CD4-positive, alpha-beta memory T cell (primary cell): ENCODE data around the gene THSD1. TPM values are rescaled to one million over a fixed set of nuclear protein-coding genes. Genes with fewer than 3 reads are reported as not detected.
A peak's percentile ranks its signal among the peaks of the same experiment; 100 is the strongest.

Experiments
- CTCF ChIA-PET: fragments of 350-600 bp; sonication (Branson Sonifier 250); formaldehyde crosslinking; loops from one replicate; lab custom pipeline; 2021; ENCODE audit warnings: inconsistent platforms; ENCODE audit not compliant: partially characterized antibody; lab: Charles Lee
- POLR2A ChIA-PET: fragments of 350-600 bp; sonication (Branson Sonifier 250); formaldehyde crosslinking; loops from one replicate; lab custom pipeline; 2021; ENCODE audit not compliant: partially characterized antibody; lab: Charles Lee
- DNase-seq, 5 donors: peaks; one replicate each; pipeline versions ENCODE4 v3.0.0 to v3.0.0-alpha.2; 2020 to 2022; ENCODE audit warnings: mixed read lengths in 1 of 5
- H3K27ac ChIP-seq: one replicate; pipeline ENCODE4 v1.7.0; 2013; ENCODE audit warnings: low read depth, low read length
- H3K27me3 ChIP-seq: 2 replicates; pipeline ENCODE4 v1.7.0; 2013; ENCODE audit warnings: mild to moderate bottlenecking, low read length, moderate library complexity; ENCODE audit not compliant: insufficient read depth
- H3K36me3 ChIP-seq: 2 replicates; pipeline ENCODE4 v1.7.0; 2013; ENCODE audit warnings: mild to moderate bottlenecking, low read length, moderate library complexity; ENCODE audit not compliant: insufficient read depth
- H3K4me1 ChIP-seq: 2 replicates; pipeline ENCODE4 v1.7.0; 2013; ENCODE audit warnings: mild to moderate bottlenecking, low read length, moderate library complexity; ENCODE audit not compliant: insufficient read depth
- H3K4me3 ChIP-seq, 2 donors: one replicate each; pipeline ENCODE4 v1.7.0; 2013; ENCODE audit warnings: low read length in 2 of 2, mild to moderate bottlenecking in 1 of 2
- H3K9me3 ChIP-seq, 2 donors: one replicate each; pipeline ENCODE4 v1.7.0; 2013; ENCODE audit warnings: low read length in 2 of 2, control low read depth in 1 of 2; ENCODE audit not compliant: control insufficient read depth in 1 of 2
- H3K27ac Mint-ChIP-seq, 7 donors: one replicate each; pipeline ENCODE4 v1.8.0; 2020 to 2021; ENCODE audit warnings: mixed read lengths in 7 of 7, mild to moderate bottlenecking in 6 of 7, inconsistent platforms in 3 of 7, moderate library complexity in 3 of 7
- H3K27me3 Mint-ChIP-seq, 2 donors: one replicate each; pipeline ENCODE4 v1.8.0; 2020 to 2021; ENCODE audit warnings: mixed read lengths in 2 of 2
- H3K36me3 Mint-ChIP-seq, 2 donors: one replicate each; pipeline ENCODE4 v1.8.0; 2020 to 2021; ENCODE audit warnings: mixed read lengths in 2 of 2, inconsistent platforms in 1 of 2, mild to moderate bottlenecking in 1 of 2
- H3K4me1 Mint-ChIP-seq, 4 donors: one replicate each; pipeline ENCODE4 v1.8.0; 2020 to 2021; ENCODE audit warnings: mixed read lengths in 4 of 4, mild to moderate bottlenecking in 1 of 4
- H3K4me3 Mint-ChIP-seq, 8 donors: one replicate each; pipeline ENCODE4 v1.8.0; 2020 to 2021; ENCODE audit warnings: mixed read lengths in 8 of 8, mild to moderate bottlenecking in 7 of 8, moderate library complexity in 6 of 8, inconsistent platforms in 3 of 8
- H3K9me3 Mint-ChIP-seq, 8 donors: one replicate each; pipeline ENCODE4 v1.8.0; 2020 to 2021; ENCODE audit warnings: mixed read lengths in 8 of 8, mild to moderate bottlenecking in 5 of 8, inconsistent platforms in 3 of 8, moderate library complexity in 1 of 8
- intact Hi-C: fragments of 100-400 bp; cut with micrococcal nuclease; formaldehyde crosslinking; loops from one replicate; pipeline ENCODE4 v1.15.1; 2023
- polyA plus RNA-seq, 2 donors: library from polyadenylated mRNA; unstranded; fragments of 300-500 nt; fragmentation: Illumina TruSeq; gene quantifications; one replicate each; pipeline ENCODE4 v1.2.3, GENCODE V29; 2021
- total RNA-seq, 2 experiments: library from RNA; stranded (reverse); gene quantifications; one replicate each; pipeline ENCODE4 v1.2.3, GENCODE V29; 2021

THSD1 gene
- total and polyA plus RNA-seq, 4 experiments from 2014 or later = 0.50 to 0.87 TPM; not detected in 2

DNA sequence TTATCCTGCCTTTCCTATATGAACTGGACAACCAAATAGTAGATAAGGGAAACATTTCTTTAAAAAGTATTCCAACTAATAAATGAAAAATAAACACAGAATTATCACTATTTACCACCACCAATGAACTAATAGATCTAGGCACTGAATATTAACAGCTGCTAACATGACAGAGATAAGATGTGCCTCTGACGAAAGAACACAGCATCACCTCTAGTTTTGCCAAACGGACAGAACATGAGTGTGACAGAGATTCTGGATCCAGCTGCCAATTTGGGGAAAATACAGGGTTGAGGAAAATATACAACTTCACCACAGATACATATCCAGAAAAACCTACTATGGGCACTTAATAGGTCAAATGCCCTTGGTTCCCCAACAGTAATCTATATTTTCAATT is 26.5 kb upstream of the THSD1 start:
- Histone ChIP-seq H3K27ac (no peak overlapping the region), H3K4me1 (no peaks in the 10 kb centered on the region), H3K36me3 (peaks cover 21% of the 10 kb centered on the region), H3K9me3 (no peaks in the 10 kb centered on the region), H3K4me3 (no peak overlapping the region), H3K27me3 (no peaks in the 10 kb centered on the region)
- Mint-ChIP-seq H3K9me3 (no peaks in the 10 kb centered on the region), H3K27ac (no peak overlapping the region), H3K4me3 (no peak overlapping the region), H3K4me1 (peaks cover 0 to 8% (median 4%) of the 10 kb centered on the region in 4 donors), H3K36me3 (peaks cover 45 to 67% of the 10 kb centered on the region in 2 donors), H3K27me3 (no peaks in the 10 kb centered on the region)
- intact Hi-C loops = no loop called here
- DNase-seq = no peak
- CTCF ChIA-PET = interaction anchor here (4.1 kb wide), 1 partner anchor 19 kb away, joined by 16 read pairs; the partner anchor contains the start of gene VPS36
- POLR2A ChIA-PET = no interaction called here

DNA sequence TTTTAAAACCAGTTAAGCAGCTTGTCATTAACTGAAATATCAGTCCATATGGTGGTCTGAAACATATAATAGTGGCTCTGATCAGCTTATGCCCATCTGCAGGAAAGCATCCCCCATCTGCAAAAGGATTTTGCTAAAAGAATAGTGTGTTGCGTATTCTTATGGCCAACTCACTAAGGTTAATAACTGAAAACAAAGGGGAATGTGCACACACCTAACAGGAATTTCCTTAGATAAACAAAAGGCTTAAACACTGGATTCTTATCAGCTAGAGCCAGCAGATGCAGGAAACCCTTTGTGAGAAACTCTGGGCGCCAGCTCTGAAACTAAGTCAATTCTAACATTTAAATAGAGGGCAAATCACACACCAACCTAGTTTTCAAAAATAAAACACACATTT is 22.3 kb upstream of the THSD1 start:
- H3K4me3 ChIP-seq = no peak overlapping the region
- Mint-ChIP-seq H3K27me3 (no peaks in the 10 kb centered on the region), H3K4me3 (no peak overlapping the region), H3K27ac (no peak overlapping the region), H3K4me1 (peaks cover 0 to 8% (median 1%) of the 10 kb centered on the region in 4 donors), H3K36me3 (peaks cover 40 to 57% of the 10 kb centered on the region in 2 donors), H3K9me3 (no peaks in the 10 kb centered on the region)
- no peaks in the 10 kb centered on the region for H3K27me3 ChIP-seq
- no peak overlapping the region for H3K27ac ChIP-seq
- no peaks in the 10 kb centered on the region for H3K9me3 ChIP-seq
- DNase-seq = no peak
- POLR2A ChIA-PET = interaction anchor here (2.1 kb wide), 1 partner anchor 21 kb away, joined by 5 read pairs; no protein-coding TSS in a partner anchor
- no peaks in the 10 kb centered on the region for H3K4me1 ChIP-seq
- CTCF ChIA-PET = interaction anchor here (2.5 kb wide), 1 partner anchor 22 kb away, joined by 10 read pairs; the partner anchor contains the start of gene VPS36
- peaks cover 15% of the 10 kb centered on the region for H3K36me3 ChIP-seq
- intact Hi-C loops = no loop called here

DNA sequence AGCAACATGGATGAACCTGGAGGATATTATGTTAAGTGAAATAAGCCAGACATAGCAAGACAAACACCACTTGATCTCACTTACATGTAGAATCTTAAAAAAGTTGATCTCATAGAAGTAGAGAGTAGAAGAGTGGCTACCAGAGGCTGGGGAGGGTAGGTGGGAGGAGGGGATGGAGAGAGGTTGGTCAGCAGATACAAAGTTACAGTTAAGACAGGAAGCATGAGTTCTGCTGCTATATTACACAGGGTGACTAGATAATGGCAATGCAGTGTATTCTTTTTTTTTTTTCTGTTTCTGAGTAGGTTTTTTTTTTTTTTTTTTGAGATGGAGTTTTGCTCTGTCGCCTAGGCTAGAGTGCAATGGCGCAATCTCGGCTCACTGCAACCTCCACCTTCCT is 15.2 kb upstream of the THSD1 start:
- no peaks in the 10 kb centered on the region for H3K9me3 Mint-ChIP-seq
- peaks cover 30% of the 10 kb centered on the region for H3K36me3 ChIP-seq
- intact Hi-C loops = no loop called here
- peak overlapping the region in 2 of 7 donors; percentile 36 to 55 for H3K27ac Mint-ChIP-seq
- H3K9me3 ChIP-seq = no peaks in the 10 kb centered on the region
- no peak overlapping the region for H3K27ac ChIP-seq
- no peak overlapping the region for H3K4me3 Mint-ChIP-seq
- POLR2A ChIA-PET = no interaction called here
- H3K36me3 Mint-ChIP-seq = peaks cover 47 to 55% of the 10 kb centered on the region in 2 donors
- no peaks in the 10 kb centered on the region for H3K27me3 Mint-ChIP-seq
- peaks cover 0 to 2% (median 0%) of the 10 kb centered on the region in 4 donors for H3K4me1 Mint-ChIP-seq
- CTCF ChIA-PET = no interaction called here
- no peak for DNase-seq
- no peak overlapping the region for H3K4me3 ChIP-seq
- no peaks in the 10 kb centered on the region for H3K4me1 ChIP-seq
- no peaks in the 10 kb centered on the region for H3K27me3 ChIP-seq

DNA sequence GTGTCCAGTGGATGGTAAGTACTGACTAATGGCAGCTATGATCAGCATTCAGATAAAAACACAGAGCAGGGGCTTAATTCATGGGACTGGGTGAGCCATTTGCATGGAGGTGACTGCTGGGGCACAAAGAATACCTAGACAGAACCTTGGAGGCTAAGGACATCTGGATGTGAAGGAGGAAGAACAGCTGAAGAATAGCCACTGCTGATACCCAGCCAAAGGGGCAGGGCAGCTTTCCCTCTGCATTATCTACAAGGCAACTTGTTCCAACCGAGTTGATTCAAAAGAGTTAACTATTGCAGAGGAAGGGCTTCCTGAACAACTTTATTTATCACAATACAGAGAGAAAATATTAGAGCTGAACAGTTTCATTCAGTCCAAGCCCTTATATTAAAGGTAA is 13.1 kb upstream of the THSD1 start:
- Histone ChIP-seq H3K4me3 (no peak overlapping the region), H3K27ac (no peak overlapping the region), H3K9me3 (no peaks in the 10 kb centered on the region), H3K4me1 (no peaks in the 10 kb centered on the region), H3K27me3 (no peaks in the 10 kb centered on the region), H3K36me3 (peaks cover 31% of the 10 kb centered on the region)
- no peaks in the 10 kb centered on the region for H3K27me3 Mint-ChIP-seq
- ChIA-PET POLR2A (interaction anchor here (1.4 kb wide), 1 partner anchor 31 kb away, joined by 5 read pairs; the partner anchor contains the start of gene VPS36), CTCF (no interaction called here)
- peaks cover 0 to 2% (median 0%) of the 10 kb centered on the region in 4 donors for H3K4me1 Mint-ChIP-seq
- H3K36me3 Mint-ChIP-seq = peaks cover 51 to 61% of the 10 kb centered on the region in 2 donors
- DNase-seq = no peak
- no peak overlapping the region for H3K27ac Mint-ChIP-seq
- H3K9me3 Mint-ChIP-seq = no peaks in the 10 kb centered on the region
- intact Hi-C loops = no loop called here
- H3K4me3 Mint-ChIP-seq = no peak overlapping the region

DNA sequence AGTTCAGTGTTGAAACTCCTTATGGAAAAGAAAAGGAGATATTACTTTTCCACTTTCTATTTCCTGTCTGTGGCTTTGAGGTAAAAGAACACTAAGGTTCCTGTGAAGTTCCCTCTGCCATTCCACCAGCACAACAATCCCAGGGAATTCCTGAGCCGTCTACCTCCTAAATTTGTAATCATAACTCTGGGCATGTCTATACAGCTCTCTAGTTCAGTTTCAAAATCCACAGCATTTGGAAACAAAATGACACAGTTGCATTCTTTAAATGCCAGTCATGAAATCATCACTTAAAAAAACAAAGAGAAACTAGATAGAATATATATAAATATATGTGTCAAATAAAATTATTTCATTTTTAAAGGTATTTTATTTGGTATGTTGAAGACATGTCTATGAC is 9.0 kb upstream of the THSD1 start:
- POLR2A ChIA-PET = no interaction called here
- H3K27ac ChIP-seq = no peak overlapping the region
- no peak overlapping the region for H3K27ac Mint-ChIP-seq
- peaks cover 39 to 65% of the 10 kb centered on the region in 2 donors for H3K36me3 Mint-ChIP-seq
- H3K27me3 Mint-ChIP-seq = no peaks in the 10 kb centered on the region
- H3K4me3 Mint-ChIP-seq = no peak overlapping the region
- DNase-seq = no peak
- CTCF ChIA-PET = interaction anchor here (1.4 kb wide), 1 partner anchor 36 kb away, joined by 3 read pairs; no protein-coding TSS in a partner anchor
- H3K4me1 ChIP-seq = no peaks in the 10 kb centered on the region
- H3K4me3 ChIP-seq = no peak overlapping the region
- intact Hi-C loops = no loop called here
- H3K27me3 ChIP-seq = no peaks in the 10 kb centered on the region
- no peaks in the 10 kb centered on the region for H3K9me3 Mint-ChIP-seq
- peaks cover 0 to 2% (median 0%) of the 10 kb centered on the region in 4 donors for H3K4me1 Mint-ChIP-seq
- no peaks in the 10 kb centered on the region for H3K9me3 ChIP-seq
- peaks cover 14% of the 10 kb centered on the region for H3K36me3 ChIP-seq

DNA sequence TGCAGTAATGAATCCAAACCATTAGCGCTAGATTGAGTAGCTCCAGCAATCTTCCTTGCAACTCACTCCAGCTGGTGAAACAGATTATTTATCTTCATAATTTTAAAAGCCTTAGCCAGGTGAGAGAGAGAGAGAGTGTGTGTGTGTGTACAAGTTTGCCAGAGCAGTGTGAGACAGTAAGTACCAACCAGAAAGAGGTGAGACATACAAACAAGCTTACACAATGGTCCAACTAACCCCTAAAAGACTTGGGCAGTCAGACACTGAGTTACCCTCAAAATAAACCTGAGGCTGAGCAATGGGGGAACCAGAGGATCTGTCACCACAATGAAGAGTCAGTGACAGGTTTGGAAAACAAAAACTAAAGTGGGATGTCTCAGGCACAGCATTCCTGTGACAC is 8.1 kb upstream of the THSD1 start:
- ChIA-PET POLR2A (interaction anchor here (0.6 kb wide), 1 partner anchor 259 kb away, joined by 3 read pairs; no protein-coding TSS in a partner anchor), CTCF (interaction anchor here (0.6 to 1.4 kb wide), 2 partner anchors 37 to 59 kb away, joined by 3 read pairs; no protein-coding TSS in a partner anchor)
- Histone ChIP-seq H3K4me3 (no peak overlapping the region), H3K4me1 (no peaks in the 10 kb centered on the region), H3K27me3 (no peaks in the 10 kb centered on the region), H3K27ac (no peak overlapping the region), H3K36me3 (peaks cover 12% of the 10 kb centered on the region), H3K9me3 (no peaks in the 10 kb centered on the region)
- H3K27ac Mint-ChIP-seq = peak overlapping the region in 2 of 7 donors; percentile 10 to 31
- no peaks in the 10 kb centered on the region for H3K9me3 Mint-ChIP-seq
- intact Hi-C loops = no loop called here
- no peaks in the 10 kb centered on the region for H3K27me3 Mint-ChIP-seq
- peaks cover 33 to 60% of the 10 kb centered on the region in 2 donors for H3K36me3 Mint-ChIP-seq
- H3K4me3 Mint-ChIP-seq = no peak overlapping the region
- DNase-seq = no peak
- H3K4me1 Mint-ChIP-seq = peaks cover 0 to 2% (median 0%) of the 10 kb centered on the region in 4 donors

DNA sequence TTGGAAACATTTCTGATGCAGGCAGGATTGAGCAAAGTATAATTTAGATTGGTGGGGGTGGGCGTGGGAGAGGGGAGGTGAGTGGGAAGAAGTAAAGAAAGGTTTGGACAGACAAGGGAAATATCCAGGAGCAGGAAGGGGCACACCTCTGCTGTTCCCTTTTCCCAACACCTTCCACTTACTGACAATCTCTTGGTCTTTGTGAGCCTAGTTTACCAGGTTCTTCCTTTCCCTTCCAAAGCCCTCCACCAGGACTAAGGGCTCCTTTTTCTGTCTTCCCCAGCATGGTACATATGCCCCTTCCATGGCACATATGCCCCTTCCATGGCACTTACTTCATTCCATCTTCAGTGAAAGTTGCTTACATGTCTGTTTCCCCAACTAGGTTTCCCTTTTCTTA is 6.2 kb upstream of the THSD1 start:
- Histone ChIP-seq H3K27ac (no peak overlapping the region), H3K4me1 (no peaks in the 10 kb centered on the region), H3K36me3 (peaks cover 6% of the 10 kb centered on the region), H3K9me3 (no peaks in the 10 kb centered on the region), H3K27me3 (no peaks in the 10 kb centered on the region), H3K4me3 (no peak overlapping the region)
- no peak overlapping the region for H3K4me3 Mint-ChIP-seq
- H3K9me3 Mint-ChIP-seq = no peaks in the 10 kb centered on the region
- POLR2A ChIA-PET = no interaction called here
- no peak for DNase-seq
- H3K27ac Mint-ChIP-seq = no peak overlapping the region
- H3K27me3 Mint-ChIP-seq = no peaks in the 10 kb centered on the region
- H3K4me1 Mint-ChIP-seq = no peaks in the 10 kb centered on the region
- CTCF ChIA-PET = no interaction called here
- peaks cover 33 to 54% of the 10 kb centered on the region in 2 donors for H3K36me3 Mint-ChIP-seq
- intact Hi-C loops = no loop called here
